Endothelial cell of umbilical vein (primary cell): ENCODE data around the gene GAS2L2.

Experiments
- CTCF ChIP-seq, 2 donors: IDR thresholded peaks; 1 replicate in 1 of 2; 2 replicates in 1 of 2; pipeline ENCODE4 v1.5.1; 2011; ENCODE audit warnings: low read length in 2 of 2, mild to moderate bottlenecking in 2 of 2, moderate library complexity in 2 of 2, control low read depth in 1 of 2, inconsistent platforms in 1 of 2, low read depth in 1 of 2; ENCODE audit not compliant: insufficient read depth in 1 of 2; ENCODE audit errors: extremely low read depth in 1 of 2
- JUN ChIP-seq: IDR thresholded peaks from 2 replicates; pipeline ENCODE4 v1.6.1; 2011; ENCODE audit warnings: borderline replicate concordance, low read depth; ENCODE audit not compliant: insufficient read length, insufficient read depth
- POLR2A ChIP-seq: IDR thresholded peaks from 2 replicates; pipeline ENCODE4 v1.6.1; 2012; ENCODE audit warnings: low read depth, mild to moderate bottlenecking, control low read depth, low read length
- POLR2AphosphoS5 ChIP-seq: IDR thresholded peaks from 2 replicates; pipeline ENCODE4 v1.6.1; 2012; ENCODE audit warnings: low read depth, mild to moderate bottlenecking, control low read depth, low read length, moderate library complexity; ENCODE audit not compliant: insufficient read depth

- TF ChIP-seq CTCF (IDR thresholded peaks at IDR 0.05; ENCODE audit: extremely low read depth in 1 of 2, insufficient read depth in 1 of 2, low read depth in 1 of 2, low read length in 2 of 2) (no peak), POLR2AphosphoS5 (no peak), POLR2A (no peak), JUN (no peak)
Observed at GRCh38 chr17:35695613-35696012, 57.4 kb downstream of the GAS2L2 start.
